ENCODE data around the gene HID1.

DNA sequence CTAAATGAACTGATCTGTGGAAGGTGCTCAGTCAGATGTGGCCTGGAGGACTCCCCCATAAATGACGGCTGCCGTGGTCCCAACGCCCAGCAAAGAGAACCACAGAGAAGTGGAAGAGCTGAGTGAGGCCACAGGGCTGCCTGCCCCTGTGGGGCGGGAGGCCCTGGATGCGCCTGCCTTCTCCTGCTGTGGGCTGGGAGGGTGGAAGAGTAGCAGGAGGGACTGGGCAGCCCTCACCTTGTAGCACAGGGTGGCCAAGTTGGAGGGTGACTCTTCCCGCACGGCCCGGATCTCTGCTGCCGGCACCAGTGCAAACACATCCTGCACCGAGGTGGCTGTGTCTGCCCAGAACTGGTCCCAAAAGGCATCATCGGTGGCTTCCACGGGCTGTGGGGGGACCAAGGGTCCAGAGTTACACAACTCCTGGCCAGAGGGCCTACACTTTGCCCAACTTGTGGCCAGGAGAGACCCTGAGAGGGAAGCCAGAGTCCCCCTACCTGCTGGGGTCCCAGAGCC is 8.3 kb downstream of the HID1 start:
- TF ChIP-seq, protein P1, sequence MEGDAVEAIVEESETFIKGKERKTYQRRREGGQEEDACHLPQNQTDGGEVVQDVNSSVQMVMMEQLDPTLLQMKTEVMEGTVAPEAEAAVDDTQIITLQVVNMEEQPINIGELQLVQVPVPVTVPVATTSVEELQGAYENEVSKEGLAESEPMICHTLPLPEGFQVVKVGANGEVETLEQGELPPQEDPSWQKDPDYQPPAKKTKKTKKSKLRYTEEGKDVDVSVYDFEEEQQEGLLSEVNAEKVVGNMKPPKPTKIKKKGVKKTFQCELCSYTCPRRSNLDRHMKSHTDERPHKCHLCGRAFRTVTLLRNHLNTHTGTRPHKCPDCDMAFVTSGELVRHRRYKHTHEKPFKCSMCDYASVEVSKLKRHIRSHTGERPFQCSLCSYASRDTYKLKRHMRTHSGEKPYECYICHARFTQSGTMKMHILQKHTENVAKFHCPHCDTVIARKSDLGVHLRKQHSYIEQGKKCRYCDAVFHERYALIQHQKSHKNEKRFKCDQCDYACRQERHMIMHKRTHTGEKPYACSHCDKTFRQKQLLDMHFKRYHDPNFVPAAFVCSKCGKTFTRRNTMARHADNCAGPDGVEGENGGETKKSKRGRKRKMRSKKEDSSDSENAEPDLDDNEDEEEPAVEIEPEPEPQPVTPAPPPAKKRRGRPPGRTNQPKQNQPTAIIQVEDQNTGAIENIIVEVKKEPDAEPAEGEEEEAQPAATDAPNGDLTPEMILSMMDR (IDR thresholded peaks at IDR 0.05; ENCODE audit: insufficient read depth, low read depth, low read length): no peak
- no peak for TF ChIP-seq EZH2 (IDR thresholded peaks at IDR 0.05; ENCODE audit: insufficient read depth, low read length)
